ENCODE data around the gene SNCB. TPM values are rescaled to one million over a fixed set of nuclear protein-coding genes. Genes with fewer than 3 reads are reported as not detected.

Gene SNCB
- total and polyA plus RNA-seq, 2 of the 8 experiments (the other 6 are each of a cell fraction or from before 2014, with no cell fraction given) = 4.2 to 5.9 TPM

DNA sequence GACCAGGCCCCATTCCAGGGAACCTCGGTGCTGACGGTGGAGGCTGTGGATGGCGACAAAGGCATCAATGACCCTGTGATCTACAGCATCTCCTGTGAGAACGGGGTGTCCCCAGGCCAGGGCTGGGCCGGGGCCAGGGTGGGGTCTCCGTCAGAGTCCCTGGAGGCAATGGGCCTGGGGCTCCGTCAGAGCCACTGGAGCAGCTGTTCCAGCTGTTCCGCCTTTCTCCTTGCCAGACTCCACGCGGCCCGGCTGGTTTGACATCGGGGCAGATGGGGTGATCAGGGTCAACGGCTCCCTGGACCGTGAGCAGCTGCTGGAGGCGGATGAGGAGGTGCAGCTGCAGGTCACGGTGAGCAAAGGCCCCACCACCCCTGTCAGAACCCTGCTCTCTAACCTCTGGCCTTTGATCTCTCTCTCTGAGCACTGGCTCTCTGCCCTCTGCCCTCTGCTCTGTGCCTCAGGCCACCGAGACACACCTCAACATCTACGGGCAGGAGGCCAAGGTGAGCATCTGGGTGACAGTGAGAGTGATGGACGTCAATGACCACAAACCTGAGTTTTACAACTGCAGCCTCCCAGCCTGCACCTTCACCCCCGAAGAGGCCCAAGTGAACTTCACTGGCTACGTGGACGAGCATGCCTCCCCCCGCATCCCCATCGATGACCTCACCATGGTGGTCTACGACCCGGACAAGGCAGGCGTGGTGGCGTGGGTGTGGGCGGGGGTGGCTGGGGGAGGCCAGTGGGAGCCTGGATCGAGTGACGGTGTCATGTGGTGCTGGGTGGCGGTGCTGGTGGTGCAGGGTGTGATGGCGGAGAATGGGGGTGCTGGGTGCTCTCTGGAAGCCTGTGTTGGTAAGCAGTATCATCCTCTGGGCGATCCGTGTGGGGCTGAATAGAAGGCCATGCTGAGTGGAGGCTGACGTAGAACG, 54.6 kb downstream of the SNCB start (continued):
- no peak for TF ChIP-seq CREB1 (IDR thresholded peaks at IDR 0.05)
